OCI-LY3 (cell line): ENCODE results near the gene ASF1A.

Experiments used
- H2AFZ ChIP-seq: fragments of 200-600, 300-600 bp; shearing (Covaris generic); 2 replicates; pipeline ENCODE4 v1.6.0; 2014; ENCODE audit warnings: antibody characterized with exemption, low read depth, low read length
- H3K27ac ChIP-seq: fragments of 200-600, 300-600 bp; sonication (generic); 2 replicates; pipeline ENCODE4 v1.5.1; 2014; ENCODE audit warnings: mild to moderate bottlenecking, low read length, moderate library complexity, mixed read lengths
- H3K27me3 ChIP-seq: fragments of 200-600, 300-600 bp; sonication (generic); 2 replicates; pipeline ENCODE4 v1.6.1; 2014; ENCODE audit warnings: low read depth, low read length, mixed read lengths
- H3K36me3 ChIP-seq: fragments of 200-600, 300-600 bp; sonication (generic); replicated peaks from 2 replicates; pipeline ENCODE3; 2014; ENCODE audit warnings: low read depth, low read length, mixed read lengths
- H3K4me1 ChIP-seq: fragments of 300-600, 200-600 bp; sonication (generic); 2 replicates; pipeline ENCODE4 v1.6.1; 2014; ENCODE audit warnings: low read length, mixed read lengths
- H3K4me2 ChIP-seq: fragments of 200-600, 300-600 bp; sonication (generic); 2 replicates; pipeline ENCODE4 v1.6.1; 2014; ENCODE audit warnings: low read length, mixed read lengths
- H3K4me3 ChIP-seq: fragments of 300-600, 200-600 bp; sonication (generic); 2 replicates; pipeline ENCODE4 v1.5.1; 2014; ENCODE audit warnings: antibody characterized with exemption, mild to moderate bottlenecking, low read length, moderate library complexity
- H3K79me2 ChIP-seq: fragments of 300-600, 200-600 bp; shearing (Covaris generic); 2 replicates; pipeline ENCODE4 v1.6.1; 2014; ENCODE audit warnings: mild to moderate bottlenecking, low read length, mixed read lengths
- H3K9ac ChIP-seq: fragments of 300-600, 200-600 bp; shearing (Covaris generic); 2 replicates; pipeline ENCODE4 v1.6.0; 2014; ENCODE audit warnings: mild to moderate bottlenecking, low read length, moderate library complexity
- H3K9me3 ChIP-seq: fragments of 200-600, 300-600 bp; shearing (Covaris generic); 2 replicates; pipeline ENCODE4 v1.6.1; 2014; ENCODE audit warnings: low read length, mixed read lengths; ENCODE audit not compliant: insufficient read depth
- H4K20me1 ChIP-seq: fragments of 200-600, 300-600 bp; sonication (generic); 2 replicates; pipeline ENCODE4 v1.6.1; 2016; ENCODE audit warnings: low read length, mixed read lengths; ENCODE audit not compliant: insufficient read depth
- CTCF ChIP-seq: fragments of 200-600, 300-600 bp; sonication (generic); IDR thresholded peaks from 2 replicates; pipeline ENCODE4 v1.5.1; 2014; ENCODE audit warnings: antibody characterized with exemption, low read length, low read depth
- EZH2phosphoT487 ChIP-seq: fragments of 200-600 bp; shearing (Covaris generic); IDR thresholded peaks from 2 replicates; pipeline ENCODE4 v1.6.1; 2018; ENCODE audit warnings: antibody characterized with exemption, mixed run types, low read depth

Gene ASF1A

GRCh38 chr6:118859517-118860064 is 34.4 kb upstream of the ASF1A start:
- Histone ChIP-seq H3K9me3 (no peaks in the 10 kb centered on the region; the same call in 1 of the 2 replicates), H3K27me3 (no peaks in the 10 kb centered on the region), H3K4me1 (peaks cover 7% of the 10 kb centered on the region; the same call in 1 of the 2 replicates), H3K4me3 (no peak overlapping the region), H3K79me2 (no peaks in the 10 kb centered on the region; the same call in 1 of the 2 replicates), H4K20me1 (no peaks in the 10 kb centered on the region), H2AFZ (no peak overlapping the region), H3K9ac (no peak overlapping the region), H3K27ac (no peak overlapping the region), H3K36me3 (no peaks in the 10 kb centered on the region), H3K4me2 (no peak overlapping the region)
- TF ChIP-seq CTCF (no peak), EZH2phosphoT487 (no peak)

DNA sequence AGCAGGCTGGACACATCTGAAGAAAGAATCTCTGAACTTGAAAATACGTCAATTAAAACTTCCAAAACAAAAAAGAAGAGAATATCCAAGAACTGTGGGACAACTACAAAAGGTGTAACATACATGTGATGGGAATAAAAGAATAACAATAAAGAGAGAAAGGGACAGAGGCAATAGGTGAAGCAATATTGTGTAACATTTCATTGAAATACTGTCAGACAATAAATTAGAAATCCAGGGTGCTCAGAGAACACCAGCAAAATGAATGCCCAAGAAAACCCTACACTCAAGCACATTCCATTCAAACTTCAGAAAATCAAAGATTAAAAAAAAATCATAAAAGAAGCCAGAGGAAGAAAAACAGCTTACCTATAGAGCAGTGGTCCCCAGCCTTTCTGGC is 33.6 kb upstream of the ASF1A start:
- Histone ChIP-seq H3K9ac (no peak overlapping the region), H3K27ac (no peak overlapping the region), H4K20me1 (no peaks in the 10 kb centered on the region), H3K27me3 (no peaks in the 10 kb centered on the region), H3K79me2 (no peaks in the 10 kb centered on the region; the same call in 1 of the 2 replicates), H3K4me3 (no peak overlapping the region), H3K4me2 (no peak overlapping the region), H2AFZ (no peak overlapping the region), H3K9me3 (no peaks in the 10 kb centered on the region; the same call in 1 of the 2 replicates), H3K4me1 (peaks cover 11% of the 10 kb centered on the region; the same call in 1 of the 2 replicates), H3K36me3 (no peaks in the 10 kb centered on the region)
- TF ChIP-seq EZH2phosphoT487, result no peak
- no peak for TF ChIP-seq CTCF

- no peaks in the 10 kb centered on the region for H4K20me1 ChIP-seq
- no peaks in the 10 kb centered on the region for H3K36me3 ChIP-seq
- no peak overlapping the region for H3K4me2 ChIP-seq
- H2AFZ ChIP-seq, result no peak overlapping the region
- H3K9me3 ChIP-seq, result no peaks in the 10 kb centered on the region; the same call in 1 of the 2 replicates
- peaks cover 11% of the 10 kb centered on the region; the same call in 1 of the 2 replicates for H3K4me1 ChIP-seq
- H3K27me3 ChIP-seq, result no peaks in the 10 kb centered on the region
- H3K79me2 ChIP-seq, result no peaks in the 10 kb centered on the region; the same call in 1 of the 2 replicates
- no peak overlapping the region for H3K27ac ChIP-seq
- no peak overlapping the region for H3K9ac ChIP-seq
- TF ChIP-seq CTCF, result no peak
- TF ChIP-seq EZH2phosphoT487, result no peak
- H3K4me3 ChIP-seq, result no peak overlapping the region
Measured at GRCh38 chr6:118860880-118861279, 33.1 kb upstream of the ASF1A start.

DNA sequence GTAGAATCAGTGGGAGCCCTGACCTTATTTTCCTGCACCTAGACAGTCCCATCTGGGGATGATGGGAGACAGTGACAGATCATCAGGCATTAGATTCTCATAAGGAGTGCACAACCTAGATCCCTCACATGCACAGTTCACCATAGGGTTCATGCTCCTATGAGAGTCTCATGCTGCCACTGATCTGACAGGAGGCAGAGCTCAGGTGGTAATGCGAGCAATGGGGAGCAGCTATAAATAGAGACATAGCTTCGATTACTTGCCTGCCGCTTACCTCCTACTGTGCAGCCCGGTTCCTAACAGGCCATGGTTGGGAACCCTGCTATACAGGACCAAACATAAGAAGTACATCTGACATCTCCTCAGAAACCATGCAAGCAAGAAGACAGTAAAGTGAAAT is 31.5 kb upstream of the ASF1A start:
- no peak overlapping the region for H2AFZ ChIP-seq
- H3K27ac ChIP-seq, result no peak overlapping the region
- peaks cover 11% of the 10 kb centered on the region; the same call in 1 of the 2 replicates for H3K4me1 ChIP-seq
- H3K9ac ChIP-seq, result no peak overlapping the region
- H4K20me1 ChIP-seq, result no peaks in the 10 kb centered on the region
- H3K27me3 ChIP-seq, result no peaks in the 10 kb centered on the region
- H3K4me3 ChIP-seq, result no peak overlapping the region
- no peaks in the 10 kb centered on the region; the same call in 1 of the 2 replicates for H3K9me3 ChIP-seq
- H3K36me3 ChIP-seq, result no peaks in the 10 kb centered on the region
- no peak for TF ChIP-seq CTCF
- H3K79me2 ChIP-seq, result no peaks in the 10 kb centered on the region; the same call in 1 of the 2 replicates
- no peak overlapping the region for H3K4me2 ChIP-seq
